Measurements from ENCODE around the gene NFIA.

The NFIA gene

GRCh38 chr1:61447968-61448430, 365.6 kb downstream of the NFIA start:
- DNase-seq: no peak
- Histone ChIP-seq H3F3A (ENCODE audit: insufficient read depth, low read length) (peaks cover 9% of the 10 kb centered on the region), H3K4me1 (ENCODE audit: low read length) (peaks cover 13% of the 10 kb centered on the region), H3K9ac (ENCODE audit: low read length) (no peak overlapping the region), H2AFZ (ENCODE audit: low read length) (no peak overlapping the region), H3K4me2 (ENCODE audit: low read depth, low read length) (no peak overlapping the region), H3K36me3 (replicated peaks; ENCODE audit: insufficient read depth, low read length) (no peaks in the 10 kb centered on the region), H3K79me2 (ENCODE audit: low read length) (no peaks in the 10 kb centered on the region), H3K27ac (ENCODE audit: low read length) (no peak overlapping the region), H4K20me1 (ENCODE audit: insufficient read depth, low read length) (no peaks in the 10 kb centered on the region), H3K9me2 (replicated peaks; ENCODE audit: insufficient read depth, low read length) (no peaks in the 10 kb centered on the region), H3K27me3 (replicated peaks; ENCODE audit: insufficient read depth, low read length) (no peaks in the 10 kb centered on the region), H3K9me3 (replicated peaks; ENCODE audit: insufficient read depth, low read length) (no peaks in the 10 kb centered on the region), H3K4me3 (ENCODE audit: low read length) (no peak overlapping the region)
- TF ChIP-seq CTCF (IDR thresholded peaks at IDR 0.05; ENCODE audit: low read length): no peak
- TF ChIP-seq EZH2 (optimal IDR thresholded peaks at IDR 0.05; ENCODE audit: low read depth, low read length): no peak
- TF ChIP-seq EZH2phosphoT487 (IDR thresholded peaks at IDR 0.05; ENCODE audit: low read length): no peak

GRCh38 chr1:61448914-61449313, 366.6 kb downstream of the NFIA start:
- Histone ChIP-seq H3K9ac (ENCODE audit: low read length) (no peak overlapping the region), H3K4me3 (ENCODE audit: low read length) (no peak overlapping the region), H3K9me3 (replicated peaks; ENCODE audit: insufficient read depth, low read length) (no peaks in the 10 kb centered on the region), H2AFZ (ENCODE audit: low read length) (no peak overlapping the region), H3K27me3 (replicated peaks; ENCODE audit: insufficient read depth, low read length) (no peaks in the 10 kb centered on the region), H3K36me3 (replicated peaks; ENCODE audit: insufficient read depth, low read length) (no peaks in the 10 kb centered on the region), H3K27ac (ENCODE audit: low read length) (no peak overlapping the region), H3K9me2 (replicated peaks; ENCODE audit: insufficient read depth, low read length) (no peaks in the 10 kb centered on the region), H4K20me1 (ENCODE audit: insufficient read depth, low read length) (no peaks in the 10 kb centered on the region), H3K79me2 (ENCODE audit: low read length) (no peaks in the 10 kb centered on the region), H3K4me1 (ENCODE audit: low read length) (peaks cover 20% of the 10 kb centered on the region), H3F3A (ENCODE audit: insufficient read depth, low read length) (peaks cover 17% of the 10 kb centered on the region), H3K4me2 (ENCODE audit: low read depth, low read length) (no peak overlapping the region)
- TF ChIP-seq CTCF (IDR thresholded peaks at IDR 0.05; ENCODE audit: low read length): no peak
- TF ChIP-seq EZH2phosphoT487 (IDR thresholded peaks at IDR 0.05; ENCODE audit: low read length): no peak
- no peak for TF ChIP-seq EZH2 (optimal IDR thresholded peaks at IDR 0.05; ENCODE audit: low read depth, low read length)
- DNase-seq: no peak

- H3K4me2 ChIP-seq (ENCODE audit: low read depth, low read length): no peak overlapping the region
- DNase-seq: no peak
- no peaks in the 10 kb centered on the region for H3K79me2 ChIP-seq (ENCODE audit: low read length)
- no peaks in the 10 kb centered on the region for H3K9me2 ChIP-seq (replicated peaks; ENCODE audit: insufficient read depth, low read length)
- H3K9me3 ChIP-seq (replicated peaks; ENCODE audit: insufficient read depth, low read length): no peaks in the 10 kb centered on the region
- no peaks in the 10 kb centered on the region for H4K20me1 ChIP-seq (ENCODE audit: insufficient read depth, low read length)
- H3K9ac ChIP-seq (ENCODE audit: low read length): no peak overlapping the region
- no peaks in the 10 kb centered on the region for H3K27me3 ChIP-seq (replicated peaks; ENCODE audit: insufficient read depth, low read length)
- H3F3A ChIP-seq (ENCODE audit: insufficient read depth, low read length): peaks cover 18% of the 10 kb centered on the region
- H3K27ac ChIP-seq (ENCODE audit: low read length): no peak overlapping the region
- no peak for TF ChIP-seq EZH2phosphoT487 (IDR thresholded peaks at IDR 0.05; ENCODE audit: low read length)
- no peak for TF ChIP-seq CTCF (IDR thresholded peaks at IDR 0.05; ENCODE audit: low read length)
- TF ChIP-seq EZH2 (optimal IDR thresholded peaks at IDR 0.05; ENCODE audit: low read depth, low read length): no peak
- peaks cover 25% of the 10 kb centered on the region for H3K4me1 ChIP-seq (ENCODE audit: low read length)
- no peaks in the 10 kb centered on the region for H3K36me3 ChIP-seq (replicated peaks; ENCODE audit: insufficient read depth, low read length)
- H3K4me3 ChIP-seq (ENCODE audit: low read length): no peak overlapping the region
- H2AFZ ChIP-seq (ENCODE audit: low read length): no peak overlapping the region
Observed at GRCh38 chr1:61449410-61449809, 367.0 kb downstream of the NFIA start.
